GM21526 (cell line): ENCODE data around the gene USP9X.
"Not testable (repeated sequence)": the region's sequence is repeated elsewhere in the genome, so short reads cannot be mapped to it uniquely, and the experiment has no call there.

Experiments
- ATAC-seq: cut with Tn5 transposase; IDR thresholded peaks from one replicate; pipeline ENCODE4 v1.9.1; 2021; ENCODE audit warnings: moderate library complexity; ENCODE audit not compliant: unreplicated experiment, low FRiP score

The USP9X gene

DNA sequence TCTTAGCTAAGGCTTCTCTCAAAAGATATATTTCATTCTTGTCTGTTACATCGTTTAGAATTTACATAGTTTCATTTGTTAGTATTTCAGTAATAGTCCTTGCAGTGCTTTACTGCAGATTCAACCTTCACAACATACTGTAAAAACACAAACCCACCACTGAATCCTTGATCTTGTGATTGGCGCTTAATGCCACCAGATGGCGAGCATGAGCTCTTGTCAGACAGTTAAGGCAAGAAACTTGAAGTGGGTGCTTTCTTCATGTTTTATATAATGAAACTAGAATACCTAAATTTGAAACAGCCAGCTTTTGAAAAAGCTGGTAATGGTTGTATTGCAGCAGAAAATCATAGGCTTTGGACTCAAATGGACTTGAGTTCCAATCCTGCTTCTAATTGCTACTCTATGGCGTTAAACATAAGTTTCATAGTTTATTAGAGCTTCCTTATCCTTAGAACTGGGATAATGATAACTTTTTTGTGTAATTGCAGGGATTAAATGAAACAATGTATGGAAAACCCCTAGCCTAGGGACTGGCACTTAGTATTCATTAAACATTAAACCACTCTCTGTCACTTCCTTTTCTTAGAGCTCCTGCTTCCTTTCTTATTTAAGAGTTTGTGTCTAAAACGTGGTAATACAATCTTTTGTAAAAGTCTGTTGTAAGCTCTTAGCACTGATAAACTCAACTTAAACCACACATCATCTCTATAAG is 95.1 kb downstream of the USP9X start:
- ATAC-seq, result peak; percentile 53

DNA sequence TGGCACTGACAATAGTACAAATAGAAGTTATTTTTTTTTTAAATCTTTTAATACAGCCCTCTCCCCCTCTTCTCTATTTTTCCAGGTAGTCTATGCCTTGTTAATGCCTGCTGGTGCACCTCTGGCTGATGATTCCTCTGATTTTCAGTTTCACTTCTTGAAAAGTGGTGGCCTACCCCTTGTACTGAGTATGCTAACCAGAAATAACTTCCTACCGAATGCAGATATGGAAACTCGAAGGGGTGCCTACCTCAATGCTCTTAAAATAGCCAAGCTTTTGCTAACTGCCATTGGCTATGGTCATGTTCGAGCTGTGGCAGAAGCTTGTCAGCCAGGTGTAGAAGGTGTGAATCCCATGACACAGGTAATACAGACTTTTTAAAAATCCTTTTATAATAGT is 99.1 kb downstream of the USP9X start:
- peak; percentile 58 for ATAC-seq

DNA sequence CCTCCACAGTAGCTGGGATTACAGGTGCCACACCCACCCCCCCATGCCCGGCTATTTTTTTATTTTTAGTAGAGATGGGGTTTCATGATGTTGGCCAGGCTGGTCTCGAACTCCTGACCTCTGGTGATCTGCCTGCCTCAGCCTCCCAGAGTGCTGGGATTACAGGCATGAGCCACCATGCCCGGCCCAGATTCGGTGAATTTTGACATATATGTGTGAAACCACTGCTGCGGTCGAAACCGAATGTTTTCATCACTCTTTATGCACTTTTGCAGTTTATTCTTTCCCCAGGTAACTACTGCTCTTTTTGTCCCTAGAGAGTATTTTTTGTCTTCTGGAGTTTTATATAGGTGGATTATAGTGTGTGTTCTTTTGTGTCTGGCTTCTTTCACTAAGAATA is 101.7 kb downstream of the USP9X start:
- ATAC-seq, result not testable (repeated sequence)

- no peak for ATAC-seq
These were observed 103.9 kb downstream of the USP9X start for GRCh38 chrX:41189156-41189555.

GRCh38 chrX:41192880-41193279 is 107.6 kb downstream of the USP9X start:
- ATAC-seq, result no peak

- no peak for ATAC-seq
These were observed 113.2 kb downstream of the USP9X start for GRCh38 chrX:41198410-41198809.

DNA sequence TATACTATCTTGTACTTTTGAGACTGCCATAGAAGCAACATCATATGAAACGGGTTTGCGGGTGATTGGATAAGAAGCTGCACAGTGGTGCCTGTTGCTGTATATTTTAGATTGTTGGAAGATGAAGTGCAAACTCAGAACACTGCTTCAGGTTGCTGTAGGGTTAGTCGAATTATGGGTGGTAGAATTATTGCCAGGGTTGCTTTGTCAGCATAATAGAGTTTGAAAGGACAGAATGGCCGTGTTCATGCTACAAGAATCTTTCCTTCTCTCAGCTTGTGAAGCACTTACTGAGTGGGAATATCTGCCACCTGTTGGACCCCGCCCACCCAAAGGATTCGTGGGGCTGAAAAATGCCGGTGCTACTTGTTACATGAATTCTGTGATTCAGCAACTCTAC is 115.5 kb downstream of the USP9X start:
- no peak for ATAC-seq

DNA sequence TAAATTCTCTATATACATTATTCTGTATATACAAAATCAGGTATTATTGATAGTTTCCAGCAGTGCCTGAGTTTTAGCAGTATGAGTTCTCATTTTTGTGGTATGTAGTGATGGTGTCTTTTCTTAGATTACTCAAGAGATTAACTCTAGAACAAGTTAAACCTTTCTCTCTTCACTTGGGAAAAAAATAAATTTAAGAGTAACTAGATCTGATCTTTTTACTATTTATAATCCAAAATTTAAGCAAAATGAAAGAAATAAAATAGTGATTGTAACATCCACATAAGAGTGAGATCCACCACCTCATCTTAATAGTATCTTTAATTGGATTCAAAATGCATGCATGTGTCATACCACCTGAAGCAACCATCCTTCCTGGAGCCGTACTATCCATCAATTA is 124.6 kb downstream of the USP9X start:
- no peak for ATAC-seq

DNA sequence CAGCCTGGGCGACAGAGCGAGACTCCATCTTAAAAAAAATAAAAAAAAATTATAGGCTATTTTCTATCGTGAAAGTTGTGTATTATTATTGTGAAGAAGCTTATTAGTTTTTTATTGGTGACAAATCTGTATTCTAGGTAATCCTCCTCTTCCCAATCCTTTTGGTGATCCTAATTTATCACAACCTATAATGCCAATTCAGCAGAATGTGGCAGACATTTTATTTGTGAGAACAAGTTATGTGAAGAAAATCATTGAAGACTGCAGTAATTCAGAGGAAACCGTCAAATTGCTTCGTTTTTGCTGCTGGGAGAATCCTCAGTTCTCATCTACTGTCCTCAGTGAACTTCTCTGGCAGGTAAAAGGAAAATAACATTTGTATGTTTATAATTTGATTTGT is 139.4 kb downstream of the USP9X start:
- ATAC-seq, result no peak

DNA sequence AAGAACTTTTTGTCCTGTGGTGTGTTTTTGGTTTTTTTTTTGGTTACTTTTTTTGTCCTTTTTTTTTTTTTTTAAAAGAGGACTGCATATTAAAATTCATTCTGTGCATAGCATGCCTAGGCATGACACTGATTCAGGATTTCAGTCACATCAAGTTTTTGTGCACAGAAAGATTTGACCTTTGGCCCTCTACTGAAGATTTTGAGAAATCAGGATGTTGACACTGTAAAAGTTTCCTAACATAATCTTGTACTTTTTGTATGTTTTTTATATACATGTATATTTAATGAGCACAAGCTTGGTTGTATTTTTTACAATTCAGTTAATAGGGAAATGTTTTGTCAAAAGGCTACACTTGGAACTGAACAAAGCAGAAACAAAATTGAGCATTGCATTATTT is 148.7 kb downstream of the USP9X start:
- ATAC-seq, result no peak

- not testable (repeated sequence) for ATAC-seq
These were observed 149.2 kb downstream of the USP9X start for GRCh38 chrX:41234471-41234870.

DNA sequence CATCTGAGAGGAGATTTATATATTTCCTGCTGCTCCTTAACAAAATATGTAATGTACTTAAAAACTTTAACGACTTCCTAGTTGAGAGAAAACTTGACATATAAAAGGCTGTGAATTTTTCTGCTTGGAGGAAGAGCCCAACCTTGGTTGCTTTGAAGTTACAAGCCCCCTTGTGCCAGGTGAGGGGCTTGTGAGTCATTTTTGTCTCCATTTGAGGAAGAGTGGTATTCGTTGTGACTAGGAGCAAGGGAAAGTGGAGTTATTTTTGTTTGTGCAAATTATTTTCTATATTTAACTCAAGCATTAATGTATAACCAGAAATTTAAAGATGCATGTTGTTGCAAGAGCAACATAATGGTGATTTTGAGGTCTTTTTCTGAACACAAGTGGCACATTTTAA is 149.7 kb downstream of the USP9X start:
- no peak for ATAC-seq

DNA sequence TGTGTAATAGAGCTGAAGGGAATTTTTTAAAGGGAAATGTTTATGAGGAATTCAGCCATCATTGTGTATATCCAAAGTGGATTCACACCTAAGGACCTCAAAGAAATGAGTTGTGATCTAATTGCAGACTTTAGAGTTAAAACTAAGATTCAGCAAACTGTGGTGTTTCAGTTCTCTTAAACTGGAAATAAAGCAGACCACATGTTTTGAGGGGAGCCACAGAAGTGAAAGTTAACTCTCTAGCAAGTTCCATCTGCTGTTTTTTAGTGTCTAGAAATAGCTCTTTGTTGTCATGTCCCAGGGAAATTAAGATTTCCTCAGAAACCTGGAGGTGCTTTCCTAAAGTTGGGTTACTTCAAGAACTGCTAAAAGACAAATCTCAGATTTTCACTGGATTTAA is 151.4 kb downstream of the USP9X start:
- peak; percentile 88 for ATAC-seq

DNA sequence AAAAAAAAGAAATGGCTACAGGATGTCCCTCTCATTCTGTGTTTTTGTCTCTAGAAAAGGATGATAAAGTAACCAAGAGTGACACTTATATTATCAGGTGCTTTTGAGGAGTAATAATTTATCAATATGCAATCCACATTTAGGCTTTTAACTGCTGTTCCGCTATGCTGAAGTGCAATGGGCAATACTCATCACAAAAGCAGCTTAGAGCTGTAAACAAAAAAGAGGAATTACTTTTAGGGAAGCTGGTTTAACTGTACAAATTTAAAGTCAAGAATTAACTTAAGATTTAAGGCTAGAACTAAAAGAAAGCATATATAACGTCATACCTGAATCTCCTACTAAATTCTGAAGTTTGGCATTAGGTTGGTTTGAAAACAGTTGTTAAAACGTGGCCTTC is 155.3 kb downstream of the USP9X start:
- no peak for ATAC-seq

DNA sequence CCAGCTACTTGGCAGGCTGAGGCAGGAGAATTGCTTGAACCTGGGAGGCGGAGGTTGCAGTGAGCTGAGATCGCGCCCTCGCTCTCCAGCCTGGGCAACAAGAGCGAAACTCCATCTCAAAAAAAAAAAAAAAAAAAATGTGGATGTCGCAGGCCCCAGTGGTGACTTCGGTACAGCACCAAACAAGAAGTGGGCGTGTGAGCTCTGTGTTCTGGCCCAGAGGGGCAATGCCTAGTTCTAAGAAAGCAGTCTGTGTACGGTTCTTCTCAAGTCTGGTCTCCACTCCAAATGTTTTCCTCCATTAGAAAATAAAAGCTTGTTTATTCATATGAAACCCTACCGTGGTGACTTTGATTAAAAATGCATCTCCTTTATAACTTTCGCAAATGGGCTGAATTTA is 156.7 kb downstream of the USP9X start:
- ATAC-seq, result no peak

DNA sequence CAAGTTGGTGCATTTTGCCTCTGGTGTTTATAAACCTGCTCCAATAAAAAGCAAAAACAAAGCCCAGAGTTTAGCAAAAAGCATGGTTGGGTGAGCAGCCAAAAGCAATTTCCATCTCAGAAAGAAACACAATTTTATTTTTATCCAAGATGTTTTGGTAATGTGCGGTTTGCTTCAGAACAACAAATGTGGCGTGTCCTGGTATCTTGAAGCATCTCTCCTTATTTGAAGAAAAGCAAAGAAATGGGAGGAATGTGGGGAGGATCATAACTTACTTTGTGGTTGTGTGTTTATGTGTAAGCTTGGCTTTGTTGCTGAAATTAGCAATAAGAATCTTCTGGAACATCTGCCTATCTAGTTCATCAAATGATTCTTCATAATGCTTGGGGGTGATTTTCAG is 160.4 kb downstream of the USP9X start:
- ATAC-seq, result no peak

DNA sequence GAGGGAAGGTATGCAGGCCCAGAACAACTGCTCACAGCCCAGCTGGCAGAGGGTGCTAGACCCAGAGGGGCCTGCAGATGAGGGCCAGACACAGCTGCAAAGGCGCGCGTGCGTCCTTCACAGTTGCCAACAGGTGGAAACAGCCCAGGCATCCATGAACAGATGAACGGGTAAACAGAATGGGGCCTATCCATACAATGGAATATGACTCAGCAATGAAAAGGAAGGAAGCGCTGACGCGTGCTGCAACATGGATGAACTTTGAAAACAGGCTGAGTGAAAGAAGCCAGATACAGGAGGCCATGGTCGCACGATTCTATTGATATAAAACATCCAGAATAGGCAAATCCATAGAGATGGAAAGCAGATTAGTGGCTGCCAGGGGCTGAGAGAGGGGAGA is 165.6 kb downstream of the USP9X start:
- no peak for ATAC-seq

GRCh38 chrX:41257801-41258200 is 172.6 kb downstream of the USP9X start:
- no peak for ATAC-seq

GRCh38 chrX:41258226-41258625 is 173.0 kb downstream of the USP9X start:
- ATAC-seq, result no peak

DNA sequence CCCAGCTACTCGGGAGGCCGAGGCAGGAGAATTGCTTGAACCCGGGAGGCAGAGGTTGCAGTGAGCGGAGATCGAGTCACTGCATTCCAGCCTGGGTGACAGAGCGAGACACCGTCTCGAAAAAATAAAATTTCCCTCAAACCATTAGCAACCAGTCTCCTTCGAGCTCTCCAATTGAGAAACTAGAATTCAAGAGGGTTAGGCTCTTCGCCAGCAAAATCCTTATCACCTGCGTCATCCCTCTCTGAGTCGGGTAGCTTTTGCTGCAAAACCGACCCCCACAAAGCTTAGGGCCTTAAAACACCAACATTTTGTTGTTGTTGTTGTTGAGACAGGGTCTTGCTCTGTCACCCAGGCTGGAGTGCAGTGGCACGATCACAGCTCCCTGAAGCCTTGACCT is 173.6 kb downstream of the USP9X start:
- no peak for ATAC-seq

GRCh38 chrX:41259516-41259915 is 174.3 kb downstream of the USP9X start:
- no peak for ATAC-seq

GRCh38 chrX:41265615-41266014 is 180.4 kb downstream of the USP9X start:
- no peak for ATAC-seq

DNA sequence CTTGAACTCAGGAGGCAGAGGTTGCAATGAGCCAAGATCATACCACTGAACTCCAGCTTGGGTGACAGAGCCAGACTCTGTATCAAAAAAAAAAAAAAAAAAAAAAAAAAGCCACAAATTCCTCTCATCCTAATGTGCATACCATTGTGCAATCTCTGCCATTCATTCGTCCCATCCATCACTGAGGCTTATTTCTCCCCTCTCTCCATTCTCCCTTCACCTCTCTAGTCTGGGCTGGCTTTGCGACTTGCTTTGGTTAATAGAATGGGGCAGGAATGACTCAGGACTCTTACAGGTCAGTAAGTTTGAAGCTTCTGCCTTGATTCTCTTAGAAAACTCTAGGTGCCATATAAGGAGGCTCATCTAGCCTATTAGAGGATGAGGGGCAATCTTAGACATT is 188.4 kb downstream of the USP9X start:
- ATAC-seq, result no peak
